ENCODE results near the gene PARD6A.

Gene PARD6A, protein sequence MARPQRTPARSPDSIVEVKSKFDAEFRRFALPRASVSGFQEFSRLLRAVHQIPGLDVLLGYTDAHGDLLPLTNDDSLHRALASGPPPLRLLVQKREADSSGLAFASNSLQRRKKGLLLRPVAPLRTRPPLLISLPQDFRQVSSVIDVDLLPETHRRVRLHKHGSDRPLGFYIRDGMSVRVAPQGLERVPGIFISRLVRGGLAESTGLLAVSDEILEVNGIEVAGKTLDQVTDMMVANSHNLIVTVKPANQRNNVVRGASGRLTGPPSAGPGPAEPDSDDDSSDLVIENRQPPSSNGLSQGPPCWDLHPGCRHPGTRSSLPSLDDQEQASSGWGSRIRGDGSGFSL

DNA sequence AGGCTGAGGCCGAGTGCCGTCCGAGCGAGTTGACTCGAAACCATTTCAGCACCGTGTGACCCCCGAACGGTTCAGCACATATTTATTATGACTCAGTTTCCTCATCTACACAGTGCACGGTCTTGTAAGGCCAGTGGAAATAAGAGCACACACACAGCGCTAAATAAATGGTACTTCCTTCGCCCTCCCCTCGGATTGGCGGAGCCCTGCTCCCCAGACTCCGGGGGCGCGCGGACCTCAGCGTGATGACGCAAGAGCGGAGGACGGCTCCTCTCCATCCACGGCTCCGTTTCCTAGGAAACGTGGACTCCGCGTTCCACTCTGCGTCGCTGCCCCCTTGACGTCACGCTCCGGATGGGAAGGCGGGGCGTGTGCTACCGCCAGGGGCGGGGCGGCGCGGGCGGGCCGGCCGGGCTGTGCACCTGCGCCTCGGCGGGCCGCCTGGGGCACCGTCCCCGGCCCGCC is at the start of gene PARD6A:
Gene PARD6A, plus strand, starts transcription at position 397 of the 465 bp plus-strand sequence. CDS start 79 bp downstream, outside the sequence.
- DNase-seq (ENCODE audit: low spot score), result peak; percentile 99

DNA sequence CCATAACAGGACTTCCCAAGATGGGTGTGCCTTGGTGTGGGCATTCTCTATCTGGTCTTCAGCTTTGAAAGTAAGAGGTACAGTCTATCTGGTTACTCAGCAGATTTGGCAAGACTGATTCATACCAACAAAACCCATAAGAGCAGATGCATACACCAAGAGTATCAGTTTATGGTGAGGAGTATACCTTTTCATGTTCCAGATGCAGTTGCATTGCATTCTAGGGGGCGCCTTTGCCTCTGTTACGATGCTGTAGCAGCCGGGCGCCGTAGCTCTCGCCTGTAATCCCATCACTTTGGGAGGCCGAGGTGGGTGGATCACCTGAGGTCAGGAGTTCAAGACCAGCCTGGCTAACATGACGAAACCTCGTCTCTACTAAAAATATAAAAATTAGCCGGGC is 47.0 kb upstream of the PARD6A start:
- DNase-seq (ENCODE audit: low spot score), result no peak

DNA sequence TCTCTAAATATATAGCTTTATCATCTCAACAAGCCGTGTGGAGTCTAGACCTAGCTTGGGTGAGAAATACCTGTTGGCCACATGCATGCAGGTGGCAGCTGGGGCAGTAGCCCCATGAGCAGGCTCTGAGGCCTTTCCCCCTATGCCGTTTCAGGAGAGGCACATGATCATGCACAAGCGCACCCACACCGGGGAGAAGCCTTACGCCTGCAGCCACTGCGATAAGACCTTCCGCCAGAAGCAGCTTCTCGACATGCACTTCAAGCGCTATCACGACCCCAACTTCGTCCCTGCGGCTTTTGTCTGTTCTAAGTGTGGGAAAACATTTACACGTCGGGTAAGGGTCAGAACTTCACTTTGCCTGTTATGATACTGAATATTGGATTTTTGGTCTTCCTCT is 32.5 kb upstream of the PARD6A start:
- no peak for DNase-seq (ENCODE audit: low spot score)

GRCh38 chr16:67632415-67633172 is 28.2 kb upstream of the PARD6A start:
- peak; percentile 43 for DNase-seq (ENCODE audit: low spot score)

DNA sequence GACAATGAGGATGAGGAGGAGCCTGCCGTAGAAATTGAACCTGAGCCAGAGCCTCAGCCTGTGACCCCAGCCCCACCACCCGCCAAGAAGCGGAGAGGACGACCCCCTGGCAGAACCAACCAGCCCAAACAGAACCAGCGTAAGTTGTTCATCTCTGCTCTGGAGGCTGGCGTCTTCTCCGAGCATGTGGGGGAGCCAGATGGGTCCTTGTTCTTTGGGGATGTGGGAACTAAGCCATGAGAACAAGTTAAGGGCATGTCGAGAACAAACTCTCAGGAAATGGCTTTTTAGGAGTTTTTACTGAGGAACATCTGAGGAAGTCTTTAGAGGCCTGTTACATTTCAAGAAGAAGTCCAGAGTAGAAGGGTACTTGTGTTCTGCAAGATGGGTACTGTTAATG is 24.0 kb upstream of the PARD6A start:
- no peak for DNase-seq (ENCODE audit: low spot score)

DNA sequence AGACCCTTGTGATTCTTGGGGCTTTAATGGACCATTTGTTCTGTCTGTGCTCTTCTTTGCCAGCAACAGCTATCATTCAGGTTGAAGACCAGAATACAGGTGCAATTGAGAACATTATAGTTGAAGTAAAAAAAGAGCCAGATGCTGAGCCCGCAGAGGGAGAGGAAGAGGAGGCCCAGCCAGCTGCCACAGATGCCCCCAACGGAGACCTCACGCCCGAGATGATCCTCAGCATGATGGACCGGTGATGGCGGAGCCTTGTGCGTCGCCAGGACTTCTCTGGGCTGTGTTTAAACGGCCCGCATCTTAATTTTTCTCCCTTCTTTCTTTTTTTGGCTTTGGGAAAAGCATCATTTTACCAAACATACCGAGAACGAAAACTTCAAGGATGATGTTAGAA is 23.1 kb upstream of the PARD6A start:
- DNase-seq (ENCODE audit: low spot score), result no peak

DNA sequence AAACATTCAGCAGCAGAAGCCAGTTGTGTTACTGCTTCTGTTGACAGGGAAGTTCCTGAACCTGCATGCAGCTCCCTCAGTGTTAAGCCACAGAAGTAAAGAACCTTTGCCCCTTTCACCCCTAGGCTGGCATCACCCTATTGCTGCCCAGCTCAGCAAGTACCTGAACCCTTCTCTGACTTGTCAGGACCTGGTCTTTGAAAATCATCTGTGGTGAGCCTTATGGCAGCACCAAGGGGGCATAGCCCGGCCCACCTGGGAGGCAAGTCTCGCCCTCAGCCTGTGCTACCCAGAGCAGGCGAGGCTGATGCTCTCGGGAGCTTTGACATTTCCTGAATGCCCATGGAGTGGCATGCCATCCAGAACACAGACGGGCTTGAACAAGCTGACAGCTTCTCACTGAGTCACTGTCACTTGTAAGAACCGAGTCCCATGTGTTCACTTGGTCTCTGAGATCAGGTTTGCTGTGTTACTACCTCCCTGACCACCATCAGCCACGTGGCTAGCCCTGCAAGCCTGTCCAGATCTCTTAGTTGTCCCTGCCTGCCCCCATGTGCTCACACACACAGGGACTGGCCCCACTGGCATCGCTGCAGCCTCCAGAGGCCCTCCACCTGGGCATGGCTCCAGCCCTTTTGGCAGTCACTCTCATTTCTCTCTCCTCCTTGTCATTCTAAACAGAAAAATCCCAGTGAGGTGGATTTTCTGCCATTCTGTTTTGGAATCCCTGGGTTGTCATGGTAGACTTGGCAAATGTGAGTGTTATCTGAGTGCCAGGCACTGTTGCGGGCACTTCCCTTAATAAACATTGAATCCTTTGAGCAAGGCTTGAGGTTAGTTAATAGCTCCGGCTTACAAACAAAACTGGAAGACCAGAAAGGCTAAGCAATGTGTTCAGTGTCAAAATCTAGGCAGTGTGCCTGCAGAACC is 18.7 kb upstream of the PARD6A start:
- DNase-seq (ENCODE audit: low spot score), result peak; percentile 93

DNA sequence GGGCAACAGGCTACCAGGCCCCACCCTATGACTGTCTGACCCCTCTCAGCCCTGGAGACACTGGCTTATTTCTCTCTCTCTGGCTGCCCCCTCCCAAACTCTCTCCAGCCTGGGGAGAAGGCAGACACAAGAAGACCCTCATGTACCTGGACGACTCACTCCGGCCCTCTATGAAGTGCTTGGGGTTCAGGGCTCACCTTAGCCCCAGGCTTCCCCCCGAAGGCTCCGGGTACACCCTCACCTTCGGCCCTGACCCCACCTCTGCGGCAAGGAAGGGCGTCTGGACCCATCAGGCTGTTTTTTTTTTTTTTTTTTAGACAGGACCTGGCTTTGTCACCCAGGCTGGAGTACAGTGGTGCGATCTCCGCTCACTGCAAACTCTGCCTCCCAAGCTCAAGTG is 16.7 kb upstream of the PARD6A start:
- no peak for DNase-seq (ENCODE audit: low spot score)

GRCh38 chr16:67645397-67646121 is 15.2 kb upstream of the PARD6A start:
- no peak for DNase-seq (ENCODE audit: low spot score)

DNA sequence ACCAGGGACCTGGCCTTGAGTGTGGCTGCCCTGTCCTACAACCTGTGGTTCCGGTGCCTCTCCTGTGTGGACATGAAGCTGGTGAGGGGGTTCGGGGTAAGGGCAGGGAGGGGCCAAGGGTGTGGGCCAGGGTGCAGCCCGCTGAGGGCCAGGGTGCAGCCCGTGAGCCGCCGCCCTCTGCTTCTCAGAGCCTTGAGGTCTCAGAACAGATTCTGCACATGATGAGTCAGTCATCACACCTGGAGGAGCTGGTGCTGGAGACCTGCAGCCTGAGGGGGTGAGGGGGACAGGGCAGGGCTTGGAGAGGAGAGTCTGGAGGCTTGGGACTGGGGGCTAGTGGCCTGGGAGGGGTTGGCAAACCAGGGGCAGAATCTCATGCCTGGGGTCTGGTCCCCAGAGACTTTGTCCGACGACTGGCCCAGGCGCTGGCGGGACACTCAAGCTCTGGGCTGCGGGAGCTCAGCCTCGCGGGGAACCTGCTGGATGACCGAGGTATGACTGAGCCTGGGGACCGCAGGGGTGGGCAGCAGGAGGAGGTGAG is 13.6 kb upstream of the PARD6A start:
- no peak for DNase-seq (ENCODE audit: low spot score)

DNA sequence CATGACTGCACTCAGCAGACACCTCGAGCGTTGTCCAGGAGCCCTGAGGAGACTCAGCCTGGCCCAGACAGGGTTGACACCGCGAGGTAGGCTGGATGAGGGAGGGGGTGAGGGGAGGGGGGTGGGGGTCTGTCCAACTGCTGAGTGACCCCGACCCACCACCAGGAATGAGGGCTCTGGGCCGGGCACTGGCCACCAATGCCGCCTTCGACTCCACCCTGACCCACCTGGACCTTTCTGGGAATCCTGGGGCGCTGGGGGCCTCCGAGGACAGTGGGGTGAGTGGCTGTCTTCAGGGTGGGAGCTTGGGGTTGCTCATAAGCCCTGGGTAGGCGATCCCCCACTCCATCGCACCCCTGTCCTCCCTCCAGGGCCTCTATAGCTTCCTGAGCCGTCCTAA is 13.1 kb upstream of the PARD6A start:
- no peak for DNase-seq (ENCODE audit: low spot score)

- no peak for DNase-seq (ENCODE audit: low spot score)
Observed at GRCh38 chr16:67648088-67648763, 12.5 kb upstream of the PARD6A start.

GRCh38 chr16:67648764-67649407 is 11.9 kb upstream of the PARD6A start:
- DNase-seq (ENCODE audit: low spot score), result no peak

DNA sequence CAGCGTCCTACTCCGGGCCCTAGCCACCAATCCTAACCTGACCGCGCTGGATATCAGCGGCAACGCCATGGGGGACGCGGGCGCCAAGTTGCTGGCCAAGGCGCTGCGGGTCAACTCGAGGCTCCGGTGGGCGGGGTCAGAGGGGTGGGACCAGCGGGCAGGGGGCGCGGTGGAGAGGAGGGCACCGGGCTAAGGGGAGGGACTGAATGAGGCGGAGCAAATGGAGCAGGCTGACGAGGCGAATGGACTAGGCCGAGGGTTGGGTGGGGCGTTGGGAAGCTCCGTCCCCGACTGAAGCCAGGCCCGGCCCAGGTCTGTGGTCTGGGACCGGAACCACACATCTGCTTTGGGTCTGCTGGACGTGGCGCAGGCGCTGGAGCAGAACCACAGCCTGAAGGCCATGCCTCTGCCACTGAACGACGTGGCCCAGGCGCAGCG is 11.2 kb upstream of the PARD6A start:
- DNase-seq (ENCODE audit: low spot score), result no peak

- DNase-seq (ENCODE audit: low spot score), result no peak
Observed at GRCh38 chr16:67650023-67650422, 10.7 kb upstream of the PARD6A start.

DNA sequence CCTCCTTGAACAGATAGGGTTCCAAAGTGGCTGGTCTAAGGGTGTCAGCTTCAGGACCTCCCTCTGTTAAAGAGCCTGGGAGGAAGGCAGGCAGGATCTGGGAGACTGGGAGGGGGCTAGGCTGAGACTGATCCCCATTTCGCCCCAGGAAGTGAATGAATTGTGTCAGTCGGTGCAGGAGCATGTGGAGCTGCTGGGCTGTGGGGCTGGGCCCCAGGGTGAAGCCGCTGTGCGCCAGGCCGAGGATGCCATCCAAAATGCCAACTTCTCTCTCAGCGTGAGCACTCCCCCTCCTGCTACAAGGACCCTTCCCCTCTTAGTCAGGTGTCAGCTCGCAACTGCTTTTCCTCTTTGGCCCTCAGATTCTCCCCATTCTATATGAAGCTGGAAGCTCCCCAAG is 9.7 kb upstream of the PARD6A start:
- no peak for DNase-seq (ENCODE audit: low spot score)

GRCh38 chr16:67651847-67652246 is 8.9 kb upstream of the PARD6A start:
- no peak for DNase-seq (ENCODE audit: low spot score)

GRCh38 chr16:67652578-67653127 is 8.1 kb upstream of the PARD6A start:
- no peak for DNase-seq (ENCODE audit: low spot score)

GRCh38 chr16:67653128-67653788 is 7.5 kb upstream of the PARD6A start:
- DNase-seq (ENCODE audit: low spot score), result no peak

All from cerebellar cortex (tissue), 1 donor.